Measurements from ENCODE around the gene ATP10B. TPM values are rescaled to one million over a fixed set of nuclear protein-coding genes. Genes with fewer than 3 reads are reported as not detected.

ATP10B gene
- polyA plus RNA-seq, 1 donor from 2014 or later: 1.9 TPM

- no peaks in the 10 kb centered on the region for H3K36me3 ChIP-seq (ENCODE audit: insufficient read depth, low read length)
- H3K27me3 ChIP-seq (ENCODE audit: insufficient read depth, low read depth, low read length): no peaks in the 10 kb centered on the region
- H3K4me3 ChIP-seq (ENCODE audit: low read length): no peak overlapping the region
- no peak overlapping the region for H3K9ac ChIP-seq (ENCODE audit: low read length)
- no peaks in the 10 kb centered on the region for H3K79me2 ChIP-seq (replicated peaks; ENCODE audit: insufficient read depth, low read length)
- H3K9me2 ChIP-seq (ENCODE audit: insufficient read depth, low read length): no peaks in the 10 kb centered on the region
- H3F3A ChIP-seq (ENCODE audit: insufficient read depth, low read length, poor library complexity, severe bottlenecking): no peaks in the 10 kb centered on the region
- no peaks in the 10 kb centered on the region for H4K20me1 ChIP-seq (ENCODE audit: insufficient read depth)
- no peak overlapping the region for H3K27ac ChIP-seq (ENCODE audit: low read length)
- TF ChIP-seq, protein P1, sequence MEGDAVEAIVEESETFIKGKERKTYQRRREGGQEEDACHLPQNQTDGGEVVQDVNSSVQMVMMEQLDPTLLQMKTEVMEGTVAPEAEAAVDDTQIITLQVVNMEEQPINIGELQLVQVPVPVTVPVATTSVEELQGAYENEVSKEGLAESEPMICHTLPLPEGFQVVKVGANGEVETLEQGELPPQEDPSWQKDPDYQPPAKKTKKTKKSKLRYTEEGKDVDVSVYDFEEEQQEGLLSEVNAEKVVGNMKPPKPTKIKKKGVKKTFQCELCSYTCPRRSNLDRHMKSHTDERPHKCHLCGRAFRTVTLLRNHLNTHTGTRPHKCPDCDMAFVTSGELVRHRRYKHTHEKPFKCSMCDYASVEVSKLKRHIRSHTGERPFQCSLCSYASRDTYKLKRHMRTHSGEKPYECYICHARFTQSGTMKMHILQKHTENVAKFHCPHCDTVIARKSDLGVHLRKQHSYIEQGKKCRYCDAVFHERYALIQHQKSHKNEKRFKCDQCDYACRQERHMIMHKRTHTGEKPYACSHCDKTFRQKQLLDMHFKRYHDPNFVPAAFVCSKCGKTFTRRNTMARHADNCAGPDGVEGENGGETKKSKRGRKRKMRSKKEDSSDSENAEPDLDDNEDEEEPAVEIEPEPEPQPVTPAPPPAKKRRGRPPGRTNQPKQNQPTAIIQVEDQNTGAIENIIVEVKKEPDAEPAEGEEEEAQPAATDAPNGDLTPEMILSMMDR (IDR thresholded peaks at IDR 0.05; ENCODE audit: poor library complexity, severe bottlenecking): no peak
- TF ChIP-seq REST (IDR thresholded peaks at IDR 0.05; ENCODE audit: borderline replicate concordance) (no peak), EZH2 (IDR thresholded peaks at IDR 0.05; ENCODE audit: borderline replicate concordance, insufficient read depth, low read length, poor library complexity, severe bottlenecking) (no peak), POLR2AphosphoS5 (IDR thresholded peaks at IDR 0.05) (no peak), SMC3 (conservative IDR thresholded peaks at IDR 0.05; ENCODE audit: poor library complexity) (no peak), TAF1 (IDR thresholded peaks at IDR 0.05; ENCODE audit: low read depth) (no peak), RAD21 (conservative IDR thresholded peaks at IDR 0.05) (no peak), EP300 (conservative IDR thresholded peaks at IDR 0.05; ENCODE audit: poor library complexity, severe bottlenecking) (no peak), MXI1 (conservative IDR thresholded peaks at IDR 0.05; ENCODE audit: poor library complexity, severe bottlenecking) (no peak)
- H2AFZ ChIP-seq (ENCODE audit: low read depth, low read length): no peak overlapping the region
- H3K9me3 ChIP-seq (ENCODE audit: low read length): no peaks in the 10 kb centered on the region
- no peak overlapping the region for H3K4me2 ChIP-seq (ENCODE audit: low read length)
Observed at GRCh38 chr5:160727296-160727997, 124.6 kb downstream of the ATP10B start.

- Histone ChIP-seq H2AFZ (ENCODE audit: low read depth, low read length) (no peak overlapping the region), H3K27me3 (ENCODE audit: insufficient read depth, low read depth, low read length) (no peaks in the 10 kb centered on the region), H3K9ac (ENCODE audit: low read length) (no peak overlapping the region), H3K4me2 (ENCODE audit: low read length) (no peak overlapping the region), H3K27ac (ENCODE audit: low read length) (no peak overlapping the region), H3K9me3 (ENCODE audit: low read length) (no peaks in the 10 kb centered on the region), H3K4me3 (ENCODE audit: low read length) (no peak overlapping the region), H3K79me2 (replicated peaks; ENCODE audit: insufficient read depth, low read length) (no peaks in the 10 kb centered on the region), H3F3A (ENCODE audit: insufficient read depth, low read length, poor library complexity, severe bottlenecking) (no peaks in the 10 kb centered on the region), H3K9me2 (ENCODE audit: insufficient read depth, low read length) (no peaks in the 10 kb centered on the region), H3K36me3 (ENCODE audit: insufficient read depth, low read length) (no peaks in the 10 kb centered on the region), H4K20me1 (ENCODE audit: insufficient read depth) (no peaks in the 10 kb centered on the region)
- TF ChIP-seq EP300 (conservative IDR thresholded peaks at IDR 0.05; ENCODE audit: poor library complexity, severe bottlenecking) (no peak), REST (IDR thresholded peaks at IDR 0.05; ENCODE audit: borderline replicate concordance) (no peak), RAD21 (conservative IDR thresholded peaks at IDR 0.05) (no peak), EZH2 (IDR thresholded peaks at IDR 0.05; ENCODE audit: borderline replicate concordance, insufficient read depth, low read length, poor library complexity, severe bottlenecking) (no peak), MXI1 (conservative IDR thresholded peaks at IDR 0.05; ENCODE audit: poor library complexity, severe bottlenecking) (no peak), TAF1 (IDR thresholded peaks at IDR 0.05; ENCODE audit: low read depth) (no peak), POLR2AphosphoS5 (IDR thresholded peaks at IDR 0.05) (no peak), SMC3 (conservative IDR thresholded peaks at IDR 0.05; ENCODE audit: poor library complexity) (no peak)
- TF ChIP-seq, protein P1 (IDR thresholded peaks at IDR 0.05; ENCODE audit: poor library complexity, severe bottlenecking): no peak
Observed at GRCh38 chr5:160726721-160727120, 125.3 kb downstream of the ATP10B start.

All from neural cell (in vitro differentiated cells).